Natural killer cell (primary cell): ENCODE measurements around the gene PRKAR1B. TPM values are rescaled to one million over a fixed set of nuclear protein-coding genes. Genes with fewer than 3 reads are reported as not detected.

Source experiments
- ATAC-seq, 3 donors: fragments of 150-1000 bp in 2 of 3; fragments of 200-7000 bp in 1 of 3; cut with Tn5 transposase; 1 replicate in 1 of 3; 2 replicates in 2 of 3; pipeline ENCODE4 v1.10.0; 2021; ENCODE audit warnings: mild to moderate bottlenecking in 2 of 3, moderate library complexity in 2 of 3
- DNase-seq, 2 donors: peaks; one replicate each; pipeline versions ENCODE4 v3.0.0 to v3.0.0-alpha.2; 2013 to 2021; ENCODE audit warnings: mixed read lengths in 1 of 2
- H3K27ac ChIP-seq: one replicate; pipeline ENCODE4 v1.5.1; 2013; ENCODE audit warnings: mild to moderate bottlenecking, low read length
- H3K27me3 ChIP-seq: one replicate; pipeline ENCODE4 v1.6.1; 2013; ENCODE audit warnings: low read length; ENCODE audit not compliant: control insufficient read depth, insufficient read depth
- H3K36me3 ChIP-seq: one replicate; pipeline ENCODE4 v1.6.1; 2013; ENCODE audit warnings: low read length; ENCODE audit not compliant: control insufficient read depth, insufficient read depth
- H3K4me1 ChIP-seq: one replicate; pipeline ENCODE4 v1.6.1; 2013; ENCODE audit warnings: low read length; ENCODE audit not compliant: control insufficient read depth, insufficient read depth
- H3K4me3 ChIP-seq: one replicate; pipeline ENCODE4 v1.5.1; 2013; ENCODE audit warnings: low read length
- H3K9me3 ChIP-seq: one replicate; pipeline ENCODE4 v1.6.1; 2013; ENCODE audit warnings: low read length; ENCODE audit not compliant: control insufficient read depth, insufficient read depth
- H3K27ac Mint-ChIP-seq, 2 donors: one replicate each; pipeline ENCODE4 v1.8.0; 2022; ENCODE audit warnings: mild to moderate bottlenecking in 2 of 2, mixed read lengths in 2 of 2, moderate library complexity in 1 of 2
- H3K27me3 Mint-ChIP-seq, 2 donors: one replicate each; pipeline ENCODE4 v1.8.0; 2022; ENCODE audit warnings: low read depth in 2 of 2, mixed read lengths in 2 of 2
- H3K36me3 Mint-ChIP-seq: one replicate; pipeline ENCODE4 v1.8.0; 2022; ENCODE audit warnings: mixed read lengths
- H3K4me1 Mint-ChIP-seq, 2 donors: one replicate each; pipeline ENCODE4 v1.8.0; 2022; ENCODE audit warnings: mixed read lengths in 2 of 2
- H3K4me3 Mint-ChIP-seq: one replicate; pipeline ENCODE4 v1.8.0; 2022; ENCODE audit warnings: mild to moderate bottlenecking, moderate library complexity, mixed read lengths
- H3K9me3 Mint-ChIP-seq, 2 donors: one replicate each; pipeline ENCODE4 v1.8.0; 2022; ENCODE audit warnings: mixed read lengths in 2 of 2
- CTCF ChIP-seq: fragments of 200-600 bp; IDR thresholded peaks from one replicate; pipeline ENCODE4 v1.8.0; 2022; ENCODE audit warnings: antibody characterized with exemption
- WGBS: methylation state at CpG from one replicate; pipeline ENCODE4 v1.1.7; 2013; ENCODE audit warnings: missing lambda C conversion rate; ENCODE audit not compliant: insufficient coverage; 5-methylcytosine and 5-hydroxymethylcytosine counted together
- intact Hi-C: fragments of 100-400 bp; cut with micrococcal nuclease; formaldehyde crosslinking; loops from one replicate; pipeline ENCODE4 v1.14.2; 2022
- total RNA-seq, 4 donors: library from RNA; stranded (reverse); fragments of 120-200 nt in 1 of 4; gene quantifications; one replicate each; pipeline versions ENCODE4 v1.2.3 to v1.2.4, GENCODE V29; 2013 to 2022

PRKAR1B gene
- total RNA-seq, 3 donors from 2014 or later (not counting 1 experiment from before 2014, with no cell fraction given) = 2.4 to 3.8 (median 3.0) TPM

GRCh38 chr7:569996-570800 lies 156.9 kb downstream of the PRKAR1B start:
- Histone ChIP-seq H3K4me3 (no peak overlapping the region), H3K27ac (no peak overlapping the region), H3K4me1 (no peaks in the 10 kb centered on the region), H3K36me3 (no peaks in the 10 kb centered on the region), H3K9me3 (no peaks in the 10 kb centered on the region), H3K27me3 (no peaks in the 10 kb centered on the region)
- intact Hi-C loops = loop anchor here (10.0 kb wide), 1 partner anchor 65 kb away; no protein-coding TSS in a partner anchor
- no peak for TF ChIP-seq CTCF
- no peaks in the 10 kb centered on the region for H3K4me1 Mint-ChIP-seq
- no peak for ATAC-seq
- DNase-seq = no peak
- no peaks in the 10 kb centered on the region for H3K9me3 Mint-ChIP-seq
- no peaks in the 10 kb centered on the region for H3K36me3 Mint-ChIP-seq
- H3K27me3 Mint-ChIP-seq = no peaks in the 10 kb centered on the region
- H3K27ac Mint-ChIP-seq = no peak overlapping the region
- 96% methylated on average over 40 of the region's 40 CpGs for WGBS
- H3K4me3 Mint-ChIP-seq = no peak overlapping the region

DNA sequence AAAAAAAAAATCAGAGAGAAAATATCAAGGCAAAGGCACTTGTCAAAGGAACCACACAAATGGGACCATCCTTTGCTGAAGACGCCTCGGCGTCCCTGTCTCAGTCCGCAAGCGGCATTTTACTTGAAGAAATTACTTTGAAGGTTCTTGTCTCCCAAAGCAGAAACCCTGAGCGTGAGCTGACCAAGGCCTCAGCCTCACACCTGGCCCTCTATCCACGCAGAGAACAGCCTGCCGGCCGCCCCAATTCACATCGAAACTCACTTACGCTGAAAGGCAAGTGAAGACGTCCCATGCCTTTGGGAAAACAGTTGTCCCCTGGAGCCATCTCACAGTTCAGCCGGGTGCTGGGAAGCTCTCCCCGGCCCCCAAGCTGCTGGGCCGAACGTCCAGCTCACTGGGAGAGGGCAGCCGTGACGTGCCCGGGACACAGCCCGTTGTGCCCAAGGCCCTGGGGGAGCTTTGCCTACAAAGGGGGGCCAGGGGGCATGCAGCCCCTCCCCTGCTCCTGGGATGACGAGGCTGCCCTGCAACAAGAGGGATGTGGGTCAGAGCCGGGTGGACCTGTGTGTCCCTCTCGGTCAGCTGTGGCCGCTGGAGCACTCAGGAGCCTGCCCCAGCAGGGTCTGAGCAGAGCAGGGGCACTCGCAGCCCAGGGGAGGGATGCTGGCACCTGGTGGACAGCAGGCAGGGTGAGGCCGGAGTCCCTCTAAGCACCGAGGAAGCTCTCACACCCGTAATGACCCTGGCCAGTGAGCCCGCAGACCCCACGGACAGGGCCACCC lies 157.8 kb downstream of the PRKAR1B start:
- no peak for TF ChIP-seq CTCF
- Histone ChIP-seq H3K36me3 (no peaks in the 10 kb centered on the region), H3K4me1 (no peaks in the 10 kb centered on the region), H3K9me3 (no peaks in the 10 kb centered on the region), H3K4me3 (no peak overlapping the region), H3K27ac (no peak overlapping the region), H3K27me3 (no peaks in the 10 kb centered on the region)
- Mint-ChIP-seq H3K4me3 (no peak overlapping the region), H3K36me3 (no peaks in the 10 kb centered on the region), H3K27me3 (no peaks in the 10 kb centered on the region), H3K4me1 (no peaks in the 10 kb centered on the region), H3K9me3 (no peaks in the 10 kb centered on the region), H3K27ac (no peak overlapping the region)
- DNase-seq (no peak), ATAC-seq (no peak)
- intact Hi-C loops = no loop called here
- WGBS = 94% methylated on average over 30 of the region's 30 CpGs

GRCh38 chr7:568031-568951 lies 158.8 kb downstream of the PRKAR1B start:
- Mint-ChIP-seq H3K4me3 (no peak overlapping the region), H3K27ac (no peak overlapping the region), H3K9me3 (no peaks in the 10 kb centered on the region), H3K27me3 (no peaks in the 10 kb centered on the region), H3K4me1 (no peaks in the 10 kb centered on the region), H3K36me3 (no peaks in the 10 kb centered on the region)
- Histone ChIP-seq H3K27ac (no peak overlapping the region), H3K27me3 (no peaks in the 10 kb centered on the region), H3K9me3 (no peaks in the 10 kb centered on the region), H3K4me3 (no peak overlapping the region), H3K4me1 (no peaks in the 10 kb centered on the region), H3K36me3 (no peaks in the 10 kb centered on the region)
- DNase-seq = no peak
- TF ChIP-seq CTCF = no peak
- intact Hi-C loops = no loop called here
- ATAC-seq = no peak
- WGBS = 96% methylated on average over 33 of the region's 33 CpGs
